SJSA1 (cell line): ENCODE measurements around the gene MAP3K3. TPM values are rescaled to one million over a fixed set of nuclear protein-coding genes. Genes with fewer than 3 reads are reported as not detected.

Source experiments
- DNase-seq, 2 experiments: peaks; one replicate each; pipeline ENCODE4 v3.0.0-alpha.2; 2015 to 2020; ENCODE audit warnings: low spot score in 2 of 2, low read depth in 1 of 2
- H3K27ac ChIP-seq: fragments of 250-450 bp; sonication (Bioruptor Pico); 2 replicates; pipeline ENCODE4 v1.5.1; 2020; ENCODE audit warnings: mild to moderate bottlenecking, moderate library complexity
- H3K27me3 ChIP-seq: fragments of 250-450 bp; sonication (Bioruptor Pico); replicated peaks from 2 replicates; pipeline ENCODE4 v1.5.1; 2020; ENCODE audit warnings: mild to moderate bottlenecking, moderate library complexity
- H3K36me3 ChIP-seq: fragments of 250-450 bp; sonication (Bioruptor Pico); 2 replicates; pipeline ENCODE4 v1.5.1; 2020; ENCODE audit warnings: mild to moderate bottlenecking
- H3K4me1 ChIP-seq: fragments of 250-450 bp; sonication (Bioruptor Pico); replicated peaks from 2 replicates; pipeline ENCODE4 v1.6.1; 2021; ENCODE audit warnings: mild to moderate bottlenecking
- H3K4me3 ChIP-seq: fragments of 250-450 bp; sonication (Bioruptor Pico); 2 replicates; pipeline ENCODE4 v1.5.1; 2020; ENCODE audit warnings: mild to moderate bottlenecking
- H3K9me3 ChIP-seq: fragments of 250-450 bp; sonication (Bioruptor Pico); replicated peaks from 2 replicates; pipeline ENCODE4 v1.5.1; 2020; ENCODE audit warnings: mild to moderate bottlenecking
- total RNA-seq: library from RNA; depleted of rRNA; stranded (reverse); fragments of >200 nt; shearing (Covaris generic); gene quantifications from 2 replicates; pipeline ENCODE4 v1.2.3, GENCODE V29; 2014

MAP3K3 gene
- total RNA-seq, 1 experiment from 2014 or later, result 49.5 TPM

DNA sequence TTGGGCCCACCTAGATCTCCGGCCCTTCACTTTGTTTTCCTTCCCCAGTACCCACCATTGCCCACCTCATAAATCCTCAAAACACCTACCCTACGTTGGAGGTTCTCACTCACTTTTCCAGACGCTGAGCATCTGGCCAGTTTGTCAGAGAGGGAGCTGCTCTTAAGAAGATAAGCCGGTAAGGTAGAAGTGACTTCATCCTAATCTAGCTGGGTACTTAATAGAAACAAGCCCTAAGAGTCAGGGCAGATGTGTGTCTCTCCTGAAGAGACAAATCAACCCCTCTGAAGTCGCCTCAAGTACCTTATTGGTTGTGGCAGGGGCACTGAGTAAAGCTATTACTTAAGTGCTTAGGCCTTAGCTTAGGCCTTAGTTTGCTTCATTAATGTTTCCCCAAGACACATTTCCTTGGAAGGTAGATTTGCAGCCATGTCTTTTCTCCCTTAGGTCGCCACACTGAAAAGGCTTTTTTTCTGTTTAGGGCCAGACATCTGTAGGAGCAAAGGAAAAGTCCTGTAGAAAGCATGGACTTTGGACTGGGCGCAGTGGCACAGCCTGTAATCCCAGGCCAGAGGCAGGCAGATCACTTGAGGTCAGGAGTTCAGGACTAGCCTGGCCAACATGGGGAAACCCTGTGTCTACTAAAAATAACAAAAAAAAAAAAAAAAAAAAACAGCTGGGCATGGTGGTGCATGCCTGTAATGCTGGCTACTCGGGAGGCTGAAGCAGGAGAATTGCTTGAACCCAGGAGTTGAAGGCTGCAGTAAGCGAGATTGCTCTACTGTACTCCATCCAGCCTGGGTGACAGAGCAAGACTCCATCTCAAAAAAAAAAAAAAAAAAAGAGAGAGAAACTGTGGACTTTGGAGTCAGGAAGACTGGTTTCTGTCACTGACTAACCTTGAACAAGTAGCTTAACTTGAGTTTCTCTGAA is 20.5 kb upstream of the MAP3K3 start:
- Histone ChIP-seq H3K36me3 (peaks cover 44% of the 10 kb centered on the region), H3K27me3 (no peaks in the 10 kb centered on the region), H3K9me3 (no peaks in the 10 kb centered on the region), H3K4me1 (peaks cover 12% of the 10 kb centered on the region), H3K4me3 (peak overlapping the region; percentile 89), H3K27ac (peak overlapping the region; percentile 44)
- peak in 1 of 2 experiments; percentile 36 for DNase-seq

GRCh38 chr17:63609816-63610573 is 12.2 kb upstream of the MAP3K3 start:
- Histone ChIP-seq H3K4me1 (no peaks in the 10 kb centered on the region), H3K36me3 (peaks cover 40% of the 10 kb centered on the region), H3K9me3 (no peaks in the 10 kb centered on the region), H3K4me3 (no peak overlapping the region), H3K27me3 (no peaks in the 10 kb centered on the region), H3K27ac (no peak overlapping the region)
- no peak for DNase-seq

DNA sequence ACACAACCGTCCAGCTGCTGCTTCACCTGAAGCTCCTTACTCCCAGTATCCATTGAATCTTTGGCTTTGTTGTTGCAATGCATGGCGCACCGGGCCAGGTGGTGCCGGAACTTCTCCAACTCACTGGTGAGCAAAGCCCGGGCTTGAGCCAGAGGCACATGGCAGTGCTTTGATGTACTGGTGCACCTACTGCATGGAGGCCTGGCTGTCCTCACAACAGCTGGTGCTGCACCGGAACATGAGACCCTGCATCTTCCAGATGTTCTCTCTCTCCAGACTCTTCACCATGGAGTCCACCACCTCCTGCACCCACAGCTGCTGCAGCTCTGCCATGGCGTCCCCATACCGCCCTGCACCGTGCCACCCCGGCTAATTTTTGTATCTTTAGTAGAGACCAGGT is 11.4 kb upstream of the MAP3K3 start:
- no peak overlapping the region for H3K27ac ChIP-seq
- DNase-seq, result no peak
- no peaks in the 10 kb centered on the region for H3K27me3 ChIP-seq
- peaks cover 32% of the 10 kb centered on the region for H3K36me3 ChIP-seq
- H3K4me3 ChIP-seq, result no peak overlapping the region
- H3K4me1 ChIP-seq, result no peaks in the 10 kb centered on the region
- H3K9me3 ChIP-seq, result no peaks in the 10 kb centered on the region

GRCh38 chr17:63611354-63611753 is 10.9 kb upstream of the MAP3K3 start:
- no peak for DNase-seq
- Histone ChIP-seq H3K27ac (no peak overlapping the region), H3K4me3 (no peak overlapping the region), H3K4me1 (no peaks in the 10 kb centered on the region), H3K27me3 (no peaks in the 10 kb centered on the region), H3K36me3 (peaks cover 27% of the 10 kb centered on the region), H3K9me3 (no peaks in the 10 kb centered on the region)

- Histone ChIP-seq H3K4me3 (no peak overlapping the region), H3K9me3 (no peaks in the 10 kb centered on the region), H3K27me3 (no peaks in the 10 kb centered on the region), H3K36me3 (peaks cover 4% of the 10 kb centered on the region), H3K4me1 (no peaks in the 10 kb centered on the region), H3K27ac (no peak overlapping the region)
- no peak for DNase-seq
Observed at GRCh38 chr17:63613663-63614062, 8.6 kb upstream of the MAP3K3 start.

DNA sequence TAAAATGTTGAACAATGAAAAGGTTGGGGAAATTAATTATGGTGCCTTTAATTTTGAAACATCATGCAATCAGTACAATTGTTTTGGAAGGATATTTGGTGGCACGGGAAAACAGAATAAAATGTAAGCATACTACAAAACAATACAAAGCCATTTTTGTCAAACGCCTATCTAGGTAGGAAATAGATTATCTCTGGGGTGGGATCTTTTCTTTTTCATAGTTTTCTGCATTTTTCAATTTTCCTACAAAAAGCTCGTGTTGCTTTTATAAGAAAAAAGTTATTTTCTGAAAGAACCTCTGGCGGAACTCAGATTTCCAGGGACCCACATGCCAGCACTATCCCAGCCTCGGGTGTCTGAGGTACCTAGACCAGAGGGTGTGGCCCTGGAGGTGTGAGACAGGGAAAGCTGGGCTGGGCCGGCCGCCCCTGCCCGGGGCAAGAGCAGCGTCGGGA is 961 bp upstream of the MAP3K3 start:
- Histone ChIP-seq H3K27ac (peak overlapping the region; percentile 29), H3K36me3 (no peaks in the 10 kb centered on the region; the same call in 1 of the 2 replicates), H3K4me3 (peak overlapping the region; percentile 85), H3K4me1 (peaks cover 15% of the 10 kb centered on the region), H3K9me3 (no peaks in the 10 kb centered on the region), H3K27me3 (no peaks in the 10 kb centered on the region)
- no peak for DNase-seq

- no peaks in the 10 kb centered on the region; the same call in 1 of the 2 replicates for H3K36me3 ChIP-seq
- no peaks in the 10 kb centered on the region for H3K9me3 ChIP-seq
- H3K4me1 ChIP-seq, result peaks cover 22% of the 10 kb centered on the region
- no peaks in the 10 kb centered on the region for H3K27me3 ChIP-seq
- peak overlapping the region; percentile 85 for H3K4me3 ChIP-seq
- DNase-seq, result peak; percentile 74 to 75
- H3K27ac ChIP-seq, result peak overlapping the region; percentile 34
Observed at GRCh38 chr17:63622574-63623390, 565 bp downstream of the MAP3K3 start.

DNA sequence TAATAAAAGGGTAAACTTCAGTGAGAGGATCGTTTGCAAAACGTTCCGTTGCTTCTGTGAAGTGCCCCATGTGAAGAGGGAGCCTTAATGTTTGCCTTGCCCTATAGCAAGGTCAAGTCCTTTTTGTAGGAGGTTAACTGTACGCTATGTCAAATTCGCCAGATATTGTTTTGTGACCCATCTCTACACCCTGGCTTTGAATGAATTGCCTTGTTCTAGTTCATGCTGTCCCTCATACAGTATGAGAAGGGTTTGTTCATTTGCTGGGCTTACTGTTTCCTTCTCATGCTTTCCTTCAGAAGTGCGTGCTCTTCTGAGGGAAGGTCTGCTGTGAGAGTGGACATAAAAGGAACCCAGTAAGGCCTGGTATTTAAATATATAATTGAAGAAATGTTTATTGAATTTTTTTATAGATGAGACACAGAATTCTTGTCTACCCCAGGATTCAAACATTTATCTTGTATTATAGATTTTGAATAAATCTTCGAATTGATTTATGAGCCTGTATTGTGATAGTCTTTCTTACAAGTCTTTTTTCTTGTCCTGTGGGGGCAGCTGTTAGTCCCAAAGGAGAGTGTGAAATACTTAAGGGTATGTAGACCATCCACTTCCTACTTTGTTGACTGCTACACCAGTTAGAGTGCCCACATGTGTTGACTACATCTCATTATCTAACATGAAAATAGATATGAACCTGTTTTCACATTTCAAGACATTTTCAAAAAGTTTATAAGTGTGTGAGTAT is 1.7 kb downstream of the MAP3K3 start:
- peak overlapping the region; percentile 85 for H3K4me3 ChIP-seq
- peaks cover 22% of the 10 kb centered on the region for H3K4me1 ChIP-seq
- no peaks in the 10 kb centered on the region for H3K9me3 ChIP-seq
- H3K27ac ChIP-seq, result no peak overlapping the region
- no peaks in the 10 kb centered on the region; the same call in 1 of the 2 replicates for H3K36me3 ChIP-seq
- no peak for DNase-seq
- H3K27me3 ChIP-seq, result no peaks in the 10 kb centered on the region

DNA sequence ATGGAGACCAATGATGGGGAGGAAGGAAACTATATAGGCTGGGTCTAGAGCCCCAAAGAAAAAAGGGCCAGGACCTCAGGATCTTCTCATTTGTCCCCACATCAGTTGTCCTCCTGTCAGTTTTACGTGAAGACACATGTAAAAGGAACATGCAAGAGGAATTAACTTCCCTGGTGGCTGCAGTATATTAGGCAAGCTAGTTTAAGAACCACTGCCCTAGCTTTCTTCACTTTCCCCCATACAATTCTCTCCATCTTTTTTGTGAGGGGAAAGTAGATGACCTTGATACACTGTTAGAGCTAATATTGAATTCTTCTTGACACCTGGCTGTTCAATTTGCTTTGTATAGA is 2.3 kb downstream of the MAP3K3 start:
- H3K36me3 ChIP-seq, result no peaks in the 10 kb centered on the region; the same call in 1 of the 2 replicates
- DNase-seq, result no peak
- no peak overlapping the region for H3K4me3 ChIP-seq
- H3K4me1 ChIP-seq, result peaks cover 27% of the 10 kb centered on the region
- H3K9me3 ChIP-seq, result no peaks in the 10 kb centered on the region
- no peaks in the 10 kb centered on the region for H3K27me3 ChIP-seq
- no peak overlapping the region for H3K27ac ChIP-seq

DNA sequence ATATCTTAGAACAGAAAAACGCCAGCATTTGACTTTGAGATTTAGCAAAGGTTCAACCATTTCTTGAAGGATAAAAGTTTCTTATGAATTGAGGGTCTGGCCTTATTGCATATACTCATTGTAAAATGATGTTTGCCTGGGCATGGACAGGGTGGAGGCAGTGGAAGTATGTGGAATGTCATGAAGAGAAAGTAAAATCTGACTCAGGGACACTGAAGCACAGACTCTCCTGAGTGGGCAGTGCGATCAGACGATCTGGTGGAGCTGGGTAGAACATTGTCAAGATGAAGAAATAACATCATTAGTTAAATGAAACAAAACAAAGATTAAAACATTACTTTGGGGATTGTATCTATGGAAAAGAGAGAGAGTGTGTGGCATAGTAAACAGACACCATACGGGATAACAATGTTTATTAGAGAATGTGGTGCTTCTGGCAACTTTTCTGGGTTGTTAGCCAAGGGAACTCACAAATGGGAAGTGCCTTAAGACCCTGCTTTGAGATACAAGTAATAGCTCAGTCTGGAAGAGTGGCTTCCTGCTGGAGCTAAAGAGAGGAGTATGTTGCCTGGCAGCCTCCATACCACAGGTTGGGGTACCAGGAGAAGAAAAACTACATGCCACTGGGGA is 4.4 kb downstream of the MAP3K3 start:
- Histone ChIP-seq H3K4me3 (no peak overlapping the region), H3K27me3 (no peaks in the 10 kb centered on the region), H3K27ac (no peak overlapping the region), H3K36me3 (no peaks in the 10 kb centered on the region; the same call in 1 of the 2 replicates), H3K9me3 (no peaks in the 10 kb centered on the region), H3K4me1 (peaks cover 22% of the 10 kb centered on the region)
- DNase-seq, result no peak

- peaks cover 13% of the 10 kb centered on the region for H3K4me1 ChIP-seq
- peaks cover 21% of the 10 kb centered on the region for H3K36me3 ChIP-seq
- H3K27ac ChIP-seq, result no peak overlapping the region
- H3K4me3 ChIP-seq, result no peak overlapping the region
- no peaks in the 10 kb centered on the region for H3K27me3 ChIP-seq
- H3K9me3 ChIP-seq, result no peaks in the 10 kb centered on the region
- no peak for DNase-seq
Observed at GRCh38 chr17:63629627-63630026, 7.4 kb downstream of the MAP3K3 start.

GRCh38 chr17:63631062-63631461 is 8.8 kb downstream of the MAP3K3 start:
- Histone ChIP-seq H3K27ac (no peak overlapping the region), H3K4me1 (peaks cover 13% of the 10 kb centered on the region), H3K9me3 (no peaks in the 10 kb centered on the region), H3K36me3 (peaks cover 35% of the 10 kb centered on the region), H3K27me3 (no peaks in the 10 kb centered on the region), H3K4me3 (no peak overlapping the region)
- DNase-seq, result no peak
